Measurements from ENCODE around the gene EXOC3L2. TPM values are rescaled to one million over a fixed set of nuclear protein-coding genes. Genes with fewer than 3 reads are reported as not detected.
A peak's percentile ranks its signal among the peaks of the same experiment; 100 is the strongest.

The EXOC3L2 gene
- total RNA-seq, 1 experiment from 2014 or later: 0.61 TPM

GRCh38 chr19:45179892-45180370, 65.3 kb downstream of the EXOC3L2 start:
- Mint-ChIP-seq H3K9me3 (no peaks in the 10 kb centered on the region), H3K36me3 (ENCODE audit: insufficient read depth in 1 of 3, low read depth in 3 of 3) (peaks cover 0 to 4% (median 2%) of the 10 kb centered on the region in 3 experiments; a peak in 2 of 7 replicates), H3K4me1 (peaks cover 0 to 10% of the 10 kb centered on the region in 2 experiments; a peak in 3 of 4 replicates), H3K27me3 (ENCODE audit: low read depth) (peaks cover 5% of the 10 kb centered on the region), H3K4me3 (peak overlapping the region; percentile 67 to 80), H3K27ac (no peak overlapping the region)
- H2BK5ac ChIP-seq (ENCODE audit: insufficient read length, low read length): no peak overlapping the region
- no peak overlapping the region for H4K8ac ChIP-seq (replicated peaks; ENCODE audit: insufficient read length, low read depth, low read length)
- TF ChIP-seq CTCF (conservative IDR thresholded peaks at IDR 0.05): no peak
- H3T11ph ChIP-seq (ENCODE audit: low read length): no peak overlapping the region
- H2AK5ac ChIP-seq (ENCODE audit: insufficient read length, low read length): no peak overlapping the region
- H3K9ac ChIP-seq (ENCODE audit: extremely low read depth, insufficient read length, low read length): peak overlapping the region; percentile 26
- H3K79me2 ChIP-seq (ENCODE audit: insufficient read depth, low read length): no peaks in the 10 kb centered on the region
- no peak overlapping the region for H2BK20ac ChIP-seq (ENCODE audit: low read depth, low read length, poor library complexity, severe bottlenecking)
- no peak overlapping the region for H3K23ac ChIP-seq (ENCODE audit: insufficient read length, low read depth, low read length)
- H3K79me1 ChIP-seq (ENCODE audit: insufficient read depth, low read depth, low read length, poor library complexity, severe bottlenecking): no peaks in the 10 kb centered on the region
- DNase-seq: no peak
- H2AFZ ChIP-seq (ENCODE audit: low read length): no peak overlapping the region
- no peak overlapping the region for H2BK15ac ChIP-seq (ENCODE audit: low read depth, low read length)
- no peak overlapping the region for H3K4ac ChIP-seq (ENCODE audit: low read depth, low read length)
- no peak overlapping the region for H4K91ac ChIP-seq (ENCODE audit: insufficient read length, low read depth, low read length)
- H2BK12ac ChIP-seq (ENCODE audit: insufficient read length, low read depth, low read length): no peak overlapping the region
- H3K9me3 ChIP-seq (ENCODE audit: control insufficient read depth, low read depth, low read length): no peaks in the 10 kb centered on the region
- H3K4me2 ChIP-seq (ENCODE audit: insufficient read depth, insufficient read length, low read length): peak overlapping the region; percentile 79
- no peak overlapping the region for H3K14ac ChIP-seq (ENCODE audit: insufficient read depth, low read length)
- H3K23me2 ChIP-seq (ENCODE audit: insufficient read length, low read depth, low read length, poor library complexity, severe bottlenecking): peaks cover 13% of the 10 kb centered on the region
- no peak overlapping the region for H2BK120ac ChIP-seq (ENCODE audit: low read depth, low read length, poor library complexity, severe bottlenecking)
- H3K27ac ChIP-seq (ENCODE audit: insufficient read length, low read depth, low read length): no peak overlapping the region
- no CpG with 5 or more reads among the region's 9 CpGs for WGBS (ENCODE audit: extremely low coverage, insufficient read length, low lambda C conversion rate)
- H4K5ac ChIP-seq (ENCODE audit: insufficient read length, low read depth, low read length): no peak overlapping the region
- H3K18ac ChIP-seq (ENCODE audit: insufficient read length, low read depth, low read length): no peak overlapping the region
- H3K27me3 ChIP-seq (ENCODE audit: insufficient read depth, low read length): no peaks in the 10 kb centered on the region
- no peaks in the 10 kb centered on the region for H4K20me1 ChIP-seq (ENCODE audit: control insufficient read depth, insufficient read depth, insufficient read length)
- no peaks in the 10 kb centered on the region for H3K4me1 ChIP-seq (ENCODE audit: insufficient read depth, low read length)
- no peak overlapping the region for H3K56ac ChIP-seq (ENCODE audit: insufficient read length, low read depth, low read length)

Measured in H9 (cell line).